OCI-LY3 (cell line): Measurements from ENCODE around the gene PYGB.

Experiments
- EZH2phosphoT487 ChIP-seq: fragments of 200-600 bp; shearing (Covaris generic); IDR thresholded peaks from 2 replicates; pipeline ENCODE4 v1.6.1; 2018; ENCODE audit warnings: antibody characterized with exemption, mixed run types, low read depth
- TF ChIP-seq, protein P1 (sequence below): fragments of 200-600, 300-600 bp; sonication (generic); IDR thresholded peaks from 2 replicates; pipeline ENCODE4 v1.5.1; 2014; ENCODE audit warnings: antibody characterized with exemption, low read length, low read depth

DNA sequence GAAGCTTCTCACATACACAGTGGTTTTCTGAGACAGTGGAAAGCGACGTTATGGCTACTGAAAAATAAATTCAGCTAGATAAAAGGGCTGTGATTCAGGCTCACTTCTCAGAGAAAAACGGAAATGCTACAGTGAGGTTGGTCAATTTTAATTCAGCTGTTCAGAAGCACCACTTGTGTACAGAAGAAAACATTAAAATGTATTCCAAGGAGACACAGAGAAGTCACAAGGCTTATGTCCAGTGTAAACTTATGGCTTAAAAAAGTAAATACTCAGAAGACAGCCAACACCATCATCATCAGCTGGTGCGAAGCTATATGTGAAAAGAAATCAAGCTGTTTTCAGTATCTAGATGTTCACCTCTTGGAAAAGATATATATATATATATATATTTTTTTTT, 74.1 kb downstream of the PYGB start:
- TF ChIP-seq, protein P1, sequence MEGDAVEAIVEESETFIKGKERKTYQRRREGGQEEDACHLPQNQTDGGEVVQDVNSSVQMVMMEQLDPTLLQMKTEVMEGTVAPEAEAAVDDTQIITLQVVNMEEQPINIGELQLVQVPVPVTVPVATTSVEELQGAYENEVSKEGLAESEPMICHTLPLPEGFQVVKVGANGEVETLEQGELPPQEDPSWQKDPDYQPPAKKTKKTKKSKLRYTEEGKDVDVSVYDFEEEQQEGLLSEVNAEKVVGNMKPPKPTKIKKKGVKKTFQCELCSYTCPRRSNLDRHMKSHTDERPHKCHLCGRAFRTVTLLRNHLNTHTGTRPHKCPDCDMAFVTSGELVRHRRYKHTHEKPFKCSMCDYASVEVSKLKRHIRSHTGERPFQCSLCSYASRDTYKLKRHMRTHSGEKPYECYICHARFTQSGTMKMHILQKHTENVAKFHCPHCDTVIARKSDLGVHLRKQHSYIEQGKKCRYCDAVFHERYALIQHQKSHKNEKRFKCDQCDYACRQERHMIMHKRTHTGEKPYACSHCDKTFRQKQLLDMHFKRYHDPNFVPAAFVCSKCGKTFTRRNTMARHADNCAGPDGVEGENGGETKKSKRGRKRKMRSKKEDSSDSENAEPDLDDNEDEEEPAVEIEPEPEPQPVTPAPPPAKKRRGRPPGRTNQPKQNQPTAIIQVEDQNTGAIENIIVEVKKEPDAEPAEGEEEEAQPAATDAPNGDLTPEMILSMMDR: no peak
- TF ChIP-seq EZH2phosphoT487: no peak
